Measurements from ENCODE around the gene TRIM39.

TRIM39 gene

DNA sequence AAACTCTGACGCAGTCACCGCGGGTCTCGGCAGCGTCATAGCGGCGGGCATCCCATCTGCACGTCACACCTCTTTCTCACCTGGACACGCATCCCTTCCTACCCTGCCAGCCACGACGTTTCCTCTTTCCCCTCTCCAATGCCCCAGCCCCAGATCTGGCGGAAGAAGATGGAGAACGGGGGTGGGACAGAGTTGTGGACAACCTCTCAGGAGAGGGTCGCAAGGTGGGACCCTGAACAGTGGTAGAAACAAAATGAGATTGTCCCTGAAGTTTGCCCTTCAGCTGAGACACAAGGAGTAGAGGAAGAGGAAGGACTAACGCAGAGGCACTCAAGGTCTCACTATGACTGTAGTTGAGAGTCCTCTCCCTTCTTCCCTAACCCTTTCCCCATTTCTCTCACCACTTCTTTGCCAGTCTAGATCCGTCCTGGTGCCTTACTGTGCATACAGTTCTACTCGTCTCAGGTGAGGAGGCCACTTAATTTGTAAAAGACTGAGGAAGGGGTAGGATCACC lies 562 bp downstream of the TRIM39 start:
- DNase-seq (ENCODE audit: extremely low read depth in 1 of 2, low read depth in 1 of 2), result no peak

GRCh38 chr6:30328397-30328796 lies 1.7 kb downstream of the TRIM39 start:
- DNase-seq (ENCODE audit: extremely low read depth in 1 of 2, low read depth in 1 of 2), result no peak

GRCh38 chr6:30329331-30329730 lies 2.6 kb downstream of the TRIM39 start:
- DNase-seq (ENCODE audit: extremely low read depth in 1 of 2, low read depth in 1 of 2), result no peak

DNA sequence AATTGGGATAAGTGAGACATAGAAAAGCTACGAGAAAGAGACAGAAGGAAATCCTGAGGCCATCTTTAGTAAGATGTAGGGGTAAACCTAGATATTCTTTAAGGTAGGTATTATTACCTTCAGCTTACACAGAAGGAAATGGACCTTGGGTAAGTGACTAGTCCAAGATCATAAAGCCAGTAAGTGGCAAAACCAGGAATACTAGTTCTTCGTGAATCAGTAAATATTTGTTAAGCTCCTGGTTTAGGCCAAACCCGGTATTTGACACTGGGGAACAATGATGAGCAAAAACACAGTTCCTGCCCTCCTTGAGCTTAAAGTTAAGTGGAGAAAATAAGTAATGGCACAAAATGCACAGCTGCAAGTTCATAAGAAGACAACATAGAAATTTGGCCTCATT lies 5.3 kb downstream of the TRIM39 start:
- DNase-seq (ENCODE audit: extremely low read depth in 1 of 2, low read depth in 1 of 2), result no peak

GRCh38 chr6:30334075-30334783 lies 7.5 kb downstream of the TRIM39 start:
- DNase-seq (ENCODE audit: extremely low read depth in 1 of 2, low read depth in 1 of 2), result no peak

DNA sequence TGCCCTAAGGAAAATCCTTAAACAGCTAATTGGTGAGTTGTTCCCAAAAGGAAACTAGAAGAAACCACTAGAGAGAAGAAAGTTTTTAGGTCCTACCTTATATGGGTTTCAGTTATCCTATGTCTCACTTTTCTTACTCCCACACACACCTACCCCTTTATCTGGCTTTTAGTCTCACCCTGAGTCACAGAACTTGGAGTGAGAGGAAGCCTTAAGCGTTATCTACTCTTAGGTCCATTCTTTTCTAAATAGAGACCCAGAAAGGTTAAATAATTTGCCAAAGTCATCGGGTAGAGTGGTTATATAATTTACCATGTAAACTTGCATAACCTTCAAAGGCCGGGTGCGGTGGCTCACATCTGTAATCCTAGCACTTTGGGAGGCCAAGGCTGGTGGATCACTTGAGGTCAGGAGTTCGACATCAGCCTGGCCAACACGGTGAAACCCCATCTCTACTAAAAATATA lies 13.9 kb downstream of the TRIM39 start:
- no peak for DNase-seq (ENCODE audit: extremely low read depth in 1 of 2, low read depth in 1 of 2)

GRCh38 chr6:30341218-30341617 lies 14.5 kb downstream of the TRIM39 start:
- no peak for DNase-seq (ENCODE audit: extremely low read depth in 1 of 2, low read depth in 1 of 2)

GRCh38 chr6:30341728-30342127 lies 15.0 kb downstream of the TRIM39 start:
- DNase-seq (ENCODE audit: extremely low read depth in 1 of 2, low read depth in 1 of 2), result no peak

DNA sequence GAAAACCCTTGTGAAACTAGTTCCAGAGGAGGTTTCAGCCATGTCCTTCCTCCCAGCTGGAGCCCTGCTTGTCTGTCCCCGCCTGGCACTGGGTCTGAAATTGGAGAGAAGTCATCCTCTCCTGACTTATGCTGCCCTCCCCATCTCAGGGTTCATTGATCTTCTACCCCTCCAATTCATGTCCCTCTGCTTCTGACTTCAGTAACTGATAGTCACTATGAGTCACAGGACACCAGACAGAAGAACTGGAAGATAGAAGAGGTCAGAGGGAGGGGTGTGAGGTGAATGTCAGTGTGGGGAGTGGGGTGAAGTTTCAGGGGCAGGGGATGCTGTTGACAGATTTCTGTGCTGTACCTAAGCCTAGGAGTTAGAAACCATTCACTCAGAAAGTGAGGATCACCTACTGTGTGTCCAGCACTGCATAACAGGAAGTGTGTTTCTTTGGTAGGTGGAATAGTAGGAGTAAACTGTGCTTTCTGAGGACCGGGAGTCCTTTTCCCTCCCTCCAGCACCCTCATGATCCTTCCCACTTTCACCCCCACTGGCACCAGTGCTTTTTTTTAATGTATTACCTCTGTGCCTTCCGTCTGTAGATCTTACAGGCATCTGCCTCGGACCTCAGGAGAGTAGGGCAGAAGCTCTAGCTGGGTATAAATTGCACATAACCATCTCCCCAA lies 17.6 kb downstream of the TRIM39 start:
- DNase-seq (ENCODE audit: extremely low read depth in 1 of 2, low read depth in 1 of 2), result no peak

DNA sequence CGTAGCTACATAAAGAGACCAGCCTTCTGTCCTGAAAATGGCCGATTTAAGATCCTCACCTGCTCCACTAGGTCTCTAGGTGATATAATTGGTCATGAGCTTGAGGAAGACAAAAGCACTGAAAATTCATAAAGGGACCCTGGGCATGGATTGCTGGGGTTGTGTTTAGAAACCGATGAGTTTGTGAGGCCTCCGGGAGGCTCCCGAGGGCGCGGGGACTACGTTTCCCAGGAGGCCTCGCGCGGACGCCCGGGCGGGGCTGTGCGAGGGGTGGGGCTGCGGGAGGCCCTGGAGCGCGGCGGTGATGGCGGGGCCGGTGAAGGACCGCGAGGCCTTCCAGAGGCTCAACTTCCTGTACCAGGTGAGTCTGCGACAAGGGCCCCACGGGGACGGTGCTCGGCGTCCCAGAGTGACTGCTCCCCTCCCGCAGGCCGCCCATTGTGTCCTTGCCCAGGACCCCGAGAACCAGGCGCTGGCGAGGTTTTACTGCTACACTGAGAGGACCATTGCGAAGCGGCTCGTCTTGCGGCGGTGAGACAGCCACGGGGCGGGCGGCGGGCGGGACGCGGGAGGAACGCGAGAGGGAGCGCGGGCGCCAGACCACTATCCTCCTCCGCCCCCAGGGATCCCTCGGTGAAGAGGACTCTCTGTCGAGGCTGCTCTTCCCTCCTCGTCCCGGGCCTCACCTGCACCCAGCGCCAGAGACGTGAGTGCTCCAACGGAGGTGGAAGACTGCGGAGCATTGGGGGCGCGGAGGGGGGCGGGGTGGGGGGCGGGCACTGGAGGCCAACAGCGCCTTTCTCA lies 18.3 kb downstream of the TRIM39 start, which contains the start of gene RPP21:
RPP21 (plus strand) TSS at position 289 of the 804 bp plus-strand sequence; CDS start at position 305, 16 bp downstream.
- peak; percentile 55 to 82 for DNase-seq (ENCODE audit: extremely low read depth in 1 of 2, low read depth in 1 of 2)

DNA sequence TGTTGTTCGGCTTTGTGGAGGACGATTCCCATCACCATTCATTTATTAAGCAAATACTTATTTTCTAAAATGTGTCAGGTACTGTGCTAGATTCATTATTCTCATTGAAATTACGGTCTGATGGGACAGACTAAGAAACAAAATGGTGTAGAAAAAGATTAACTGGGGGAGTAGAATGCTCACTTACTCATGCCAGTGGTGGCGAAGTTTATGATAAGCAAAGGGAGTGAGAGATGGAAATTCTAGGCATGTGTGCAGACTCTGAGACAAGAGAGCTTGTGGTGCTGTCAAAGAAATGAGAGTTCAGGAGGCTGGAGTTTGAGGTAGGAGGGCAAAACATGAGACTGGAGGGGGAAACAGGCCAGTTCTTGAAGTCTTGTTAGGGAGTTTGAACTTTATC lies 19.1 kb downstream of the TRIM39 start:
- no peak for DNase-seq (ENCODE audit: extremely low read depth in 1 of 2, low read depth in 1 of 2)

- no peak for DNase-seq (ENCODE audit: extremely low read depth in 1 of 2, low read depth in 1 of 2)
Measured at GRCh38 chr6:30348957-30349356, 22.2 kb downstream of the TRIM39 start.

GRCh38 chr6:30349421-30350177 lies 22.9 kb downstream of the TRIM39 start:
- no peak for DNase-seq (ENCODE audit: extremely low read depth in 1 of 2, low read depth in 1 of 2)

- DNase-seq (ENCODE audit: extremely low read depth in 1 of 2, low read depth in 1 of 2), result no peak
Measured at GRCh38 chr6:30350524-30350923, 23.8 kb downstream of the TRIM39 start.

GRCh38 chr6:30352550-30352949 lies 25.8 kb downstream of the TRIM39 start:
- no peak for DNase-seq (ENCODE audit: extremely low read depth in 1 of 2, low read depth in 1 of 2)

- DNase-seq (ENCODE audit: extremely low read depth in 1 of 2, low read depth in 1 of 2), result no peak
Measured at GRCh38 chr6:30355281-30355680, 28.6 kb downstream of the TRIM39 start.

DNA sequence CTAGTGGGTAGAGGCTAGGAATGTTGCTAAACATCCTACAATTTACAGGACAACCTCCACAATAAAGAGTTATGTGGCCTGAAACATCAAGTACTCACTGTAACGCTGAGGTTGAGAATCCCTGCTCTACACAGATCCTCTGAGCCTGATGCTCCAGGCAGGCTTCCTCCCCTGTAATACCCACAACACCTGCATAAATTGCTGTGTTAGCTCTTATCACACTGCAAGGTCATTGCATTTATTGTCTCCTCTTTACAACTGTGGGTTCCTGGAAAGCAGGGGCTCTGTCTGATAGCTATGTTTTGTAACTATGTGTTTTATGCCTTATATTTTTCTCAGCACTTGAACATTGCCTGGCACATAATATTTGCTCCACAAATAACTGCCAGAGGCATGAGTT lies 29.8 kb downstream of the TRIM39 start:
- no peak for DNase-seq (ENCODE audit: extremely low read depth in 1 of 2, low read depth in 1 of 2)

DNA sequence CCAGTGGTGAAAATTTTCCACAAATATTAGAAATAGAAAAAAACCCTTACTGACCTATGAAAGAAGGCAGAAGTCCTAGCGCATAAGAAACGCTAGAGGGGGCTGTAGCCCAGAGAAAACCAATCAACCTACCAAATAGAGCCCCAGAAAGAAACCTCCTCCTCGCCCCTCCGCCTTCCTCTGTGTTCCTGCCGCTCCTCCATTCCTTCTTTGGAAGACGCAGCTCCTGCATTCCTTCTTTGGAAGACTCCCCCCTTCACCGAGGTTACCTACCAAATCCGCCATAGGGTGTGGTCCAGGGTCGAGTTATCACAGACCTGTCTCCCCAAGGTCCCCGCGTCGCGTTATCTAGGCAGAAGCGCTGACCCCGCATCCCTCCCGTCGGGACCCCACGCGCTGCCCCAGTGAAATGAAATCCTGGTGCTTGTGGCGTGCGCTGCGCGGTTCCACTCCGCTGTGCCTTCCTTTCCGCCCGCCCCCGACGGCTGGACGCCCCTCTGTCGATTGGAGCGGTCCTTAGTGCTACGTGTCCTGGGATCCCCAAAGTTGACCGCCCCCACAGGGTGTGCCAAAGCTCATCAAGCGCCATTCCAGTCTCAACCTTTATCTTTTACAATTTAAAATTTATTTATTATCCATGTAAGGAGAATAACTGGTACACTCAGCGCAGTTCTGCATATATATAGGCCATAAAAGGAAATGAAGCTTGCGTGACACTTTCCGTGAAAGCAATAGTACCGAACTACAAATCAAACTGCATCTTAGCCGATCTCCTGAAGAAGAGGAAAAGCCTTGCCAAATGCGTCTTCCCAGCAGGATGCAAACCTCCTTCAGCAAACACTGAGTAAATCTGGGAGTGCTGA lies 31.2 kb downstream of the TRIM39 start:
- peak in 1 of 2 donors; percentile 24 for DNase-seq (ENCODE audit: extremely low read depth in 1 of 2, low read depth in 1 of 2)

- DNase-seq (ENCODE audit: extremely low read depth in 1 of 2, low read depth in 1 of 2), result no peak
Measured at GRCh38 chr6:30359276-30359675, 32.5 kb downstream of the TRIM39 start.

GRCh38 chr6:30360139-30360538 lies 33.4 kb downstream of the TRIM39 start:
- no peak for DNase-seq (ENCODE audit: extremely low read depth in 1 of 2, low read depth in 1 of 2)

Data from activated CD8-positive, alpha-beta memory T cell treated with anti-CD3 and anti-CD28 coated beads for 1 hour (primary cell).